H9 (cell line): ENCODE results near the gene NRXN2. TPM values are rescaled to one million over a fixed set of nuclear protein-coding genes. Genes with fewer than 3 reads are reported as not detected.
A peak's percentile ranks its signal among the peaks of the same experiment; 100 is the strongest.

Experiments
- DNase-seq: peaks from one replicate; pipeline ENCODE4 v3.0.0-alpha.2; 2017
- H2AFZ ChIP-seq: one replicate; pipeline ENCODE4 v1.6.1; 2013; ENCODE audit warnings: mild to moderate bottlenecking, low read length, control low read depth, moderate library complexity
- H2AK5ac ChIP-seq: 2 replicates; pipeline ENCODE4 v1.6.1; 2013; ENCODE audit warnings: low read length, control low read depth, mixed read lengths; ENCODE audit not compliant: insufficient read length
- H2BK120ac ChIP-seq: one replicate; pipeline ENCODE4 v1.6.1; 2013; ENCODE audit warnings: low read depth, mild to moderate bottlenecking, low read length, control low read depth, inconsistent platforms; ENCODE audit not compliant: poor library complexity, severe bottlenecking
- H2BK12ac ChIP-seq: 2 replicates; pipeline ENCODE4 v1.6.1; 2013; ENCODE audit warnings: low read length, control low read depth, mixed read lengths, low read depth; ENCODE audit not compliant: insufficient read length
- H2BK15ac ChIP-seq: 2 replicates; pipeline ENCODE4 v1.6.1; 2013; ENCODE audit warnings: low read depth, low read length, control low read depth
- H2BK20ac ChIP-seq: one replicate; pipeline ENCODE4 v1.6.1; 2013; ENCODE audit warnings: low read depth, mild to moderate bottlenecking, low read length, control low read depth, inconsistent platforms; ENCODE audit not compliant: poor library complexity, severe bottlenecking
- H2BK5ac ChIP-seq: 2 replicates; pipeline ENCODE4 v1.6.1; 2013; ENCODE audit warnings: low read length, control low read depth, mixed read lengths; ENCODE audit not compliant: insufficient read length
- H3K14ac ChIP-seq: 2 replicates; pipeline ENCODE4 v1.6.1; 2013; ENCODE audit warnings: low read length, control low read depth; ENCODE audit not compliant: insufficient read depth
- H3K18ac ChIP-seq: 2 replicates; pipeline ENCODE4 v1.6.1; 2013; ENCODE audit warnings: low read depth, mild to moderate bottlenecking, mixed read lengths, low read length, control low read depth; ENCODE audit not compliant: insufficient read length
- H3K23ac ChIP-seq: 2 replicates; pipeline ENCODE4 v1.6.1; 2013; ENCODE audit warnings: low read length, control low read depth, mixed read lengths, low read depth; ENCODE audit not compliant: insufficient read length
- H3K23me2 ChIP-seq: 2 replicates; pipeline ENCODE4 v1.6.1; 2013; ENCODE audit warnings: low read depth, mild to moderate bottlenecking, mixed read lengths, low read length, control low read depth; ENCODE audit not compliant: insufficient read length, poor library complexity, severe bottlenecking
- H3K27ac ChIP-seq: 2 replicates; pipeline ENCODE4 v1.5.1; 2013; ENCODE audit warnings: low read length, control low read depth, mixed read lengths, low read depth; ENCODE audit not compliant: insufficient read length
- H3K27me3 ChIP-seq: 2 replicates; pipeline ENCODE4 v1.6.1; 2013; ENCODE audit warnings: low read length, control low read depth, inconsistent platforms; ENCODE audit not compliant: insufficient read depth
- H3K4ac ChIP-seq: 2 replicates; pipeline ENCODE4 v1.6.1; 2013; ENCODE audit warnings: low read depth, mild to moderate bottlenecking, control low read depth, inconsistent platforms, low read length, moderate library complexity
- H3K4me1 ChIP-seq: 2 replicates; pipeline ENCODE4 v1.6.1; 2013; ENCODE audit warnings: low read length, control low read depth, inconsistent platforms; ENCODE audit not compliant: insufficient read depth
- H3K4me2 ChIP-seq: 2 replicates; pipeline ENCODE4 v1.6.1; 2013; ENCODE audit warnings: low read length, control low read depth, mixed read lengths; ENCODE audit not compliant: insufficient read length, insufficient read depth
- H3K56ac ChIP-seq: 2 replicates; pipeline ENCODE4 v1.6.1; 2013; ENCODE audit warnings: low read depth, mild to moderate bottlenecking, mixed read lengths, low read length, control low read depth; ENCODE audit not compliant: insufficient read length
- H3K79me1 ChIP-seq: 2 replicates; pipeline ENCODE4 v1.6.1; 2013; ENCODE audit warnings: low read depth, mild to moderate bottlenecking, moderate library complexity, low read length, control low read depth, inconsistent platforms; ENCODE audit not compliant: insufficient read depth, poor library complexity, severe bottlenecking
- H3K79me2 ChIP-seq: 2 replicates; pipeline ENCODE4 v1.6.1; 2013; ENCODE audit warnings: low read length, control low read depth, inconsistent platforms; ENCODE audit not compliant: insufficient read depth
- H3K9ac ChIP-seq: 2 replicates; pipeline ENCODE4 v1.6.1; 2013; ENCODE audit warnings: low read length, control low read depth, mixed read lengths; ENCODE audit not compliant: insufficient read length; ENCODE audit errors: extremely low read depth
- H3K9me3 ChIP-seq: one replicate; pipeline ENCODE4 v1.6.1; 2013; ENCODE audit warnings: low read depth, low read length, inconsistent platforms; ENCODE audit not compliant: control insufficient read depth
- H3T11ph ChIP-seq: one replicate; pipeline ENCODE4 v1.6.1; 2013; ENCODE audit warnings: mild to moderate bottlenecking, low read length, control low read depth, inconsistent platforms
- H4K20me1 ChIP-seq: one replicate; pipeline ENCODE4 v1.6.1; 2013; ENCODE audit not compliant: control insufficient read depth, insufficient read length, insufficient read depth
- H4K5ac ChIP-seq: 2 replicates; pipeline ENCODE4 v1.6.1; 2013; ENCODE audit warnings: low read depth, mild to moderate bottlenecking, mixed read lengths, low read length, control low read depth; ENCODE audit not compliant: insufficient read length
- H4K8ac ChIP-seq: replicated peaks from 2 replicates; pipeline ENCODE4 v1.6.1; 2013; ENCODE audit warnings: low read length, control low read depth, mixed read lengths, low read depth; ENCODE audit not compliant: insufficient read length
- H4K91ac ChIP-seq: 2 replicates; pipeline ENCODE4 v1.6.1; 2013; ENCODE audit warnings: low read depth, mild to moderate bottlenecking, moderate library complexity, mixed read lengths, low read length, control low read depth; ENCODE audit not compliant: insufficient read length
- H3K27ac Mint-ChIP-seq, 3 experiments: 2 replicates in 2 of 3; 3 replicates in 1 of 3; pipeline ENCODE4 v1.8.0; 2020 to 2021; ENCODE audit warnings: mixed read lengths in 3 of 3, mild to moderate bottlenecking in 1 of 3, moderate library complexity in 1 of 3
- H3K27me3 Mint-ChIP-seq: 2 replicates; pipeline ENCODE4 v1.8.0; 2021; ENCODE audit warnings: low read depth, mild to moderate bottlenecking, moderate library complexity, mixed read lengths
- H3K36me3 Mint-ChIP-seq, 3 experiments: 2 replicates in 2 of 3; 3 replicates in 1 of 3; pipeline ENCODE4 v1.8.0; 2020 to 2021; ENCODE audit warnings: low read depth in 3 of 3, mixed read lengths in 3 of 3; ENCODE audit not compliant: insufficient read depth in 1 of 3
- H3K4me1 Mint-ChIP-seq, 2 experiments: 2 replicates each; pipeline ENCODE4 v1.8.0; 2020; ENCODE audit warnings: mixed read lengths in 2 of 2
- H3K4me3 Mint-ChIP-seq, 2 experiments: 2 replicates in 1 of 2; 3 replicates in 1 of 2; pipeline ENCODE4 v1.8.0; 2020 to 2021; ENCODE audit warnings: mild to moderate bottlenecking in 2 of 2, mixed read lengths in 2 of 2, moderate library complexity in 1 of 2
- H3K9me3 Mint-ChIP-seq, 2 experiments: 2 replicates in 1 of 2; 3 replicates in 1 of 2; pipeline ENCODE4 v1.8.0; 2020; ENCODE audit warnings: mild to moderate bottlenecking in 2 of 2, mixed read lengths in 2 of 2, moderate library complexity in 1 of 2
- CTCF ChIP-seq: fragments of 200-600 bp; sonication (generic); conservative IDR thresholded peaks from 3 replicates; pipeline ENCODE4 v1.8.0; 2021; ENCODE audit warnings: antibody characterized with exemption, mild to moderate bottlenecking
- WGBS: extraction: QIAGEN DNeasy Blood & Tissue Kit; methylation state at CpG from one replicate; pipeline ENCODE4 v1.1.7; 2013; ENCODE audit warnings: missing lambda C conversion rate, low lambda C conversion rate, mixed read lengths; ENCODE audit not compliant: insufficient read length; ENCODE audit errors: extremely low coverage; 5-methylcytosine and 5-hydroxymethylcytosine counted together
- total RNA-seq: library from RNA; stranded (reverse); gene quantifications from 2 replicates; pipeline ENCODE4 v1.2.1, GENCODE V29; 2021

NRXN2 gene
- total RNA-seq, 1 experiment from 2014 or later: 3.9 TPM

GRCh38 chr11:64571410-64572091 is 151.4 kb downstream of the NRXN2 start:
- H3K23me2 ChIP-seq: peaks cover 4% of the 10 kb centered on the region
- no peak overlapping the region for H3K4me3 Mint-ChIP-seq
- WGBS: no CpG with 5 or more reads among the region's 22 CpGs

More at GRCh38 chr11:64571410-64572091, 151.4 kb downstream of the NRXN2 start:
- H2AFZ ChIP-seq: no peak overlapping the region
- H3K27me3 ChIP-seq: no peaks in the 10 kb centered on the region
- no peaks in the 10 kb centered on the region for H3K9me3 ChIP-seq
- H3K79me1 ChIP-seq: no peaks in the 10 kb centered on the region
- H3K9ac ChIP-seq: no peak overlapping the region
- TF ChIP-seq CTCF: no peak
- H3K56ac ChIP-seq: no peak overlapping the region
- H3K27ac ChIP-seq: no peak overlapping the region
- no peak overlapping the region for H2BK12ac ChIP-seq
- no peak overlapping the region for H2BK120ac ChIP-seq
- H3K14ac ChIP-seq: no peak overlapping the region
- H3K23ac ChIP-seq: no peak overlapping the region
- H2AK5ac ChIP-seq: no peak overlapping the region
- Mint-ChIP-seq H3K36me3 (no peaks in the 10 kb centered on the region), H3K27me3 (peaks cover 20% of the 10 kb centered on the region), H3K9me3 (no peaks in the 10 kb centered on the region), H3K27ac (peak overlapping the region; percentile 18 to 59 (median 39); a peak in 3 of 7 replicates), H3K4me1 (peaks cover 14 to 24% of the 10 kb centered on the region in 2 experiments)
- no peak overlapping the region for H4K8ac ChIP-seq
- peak; percentile 18 for DNase-seq
- no peaks in the 10 kb centered on the region for H4K20me1 ChIP-seq
- no peak overlapping the region for H2BK15ac ChIP-seq
- H4K5ac ChIP-seq: no peak overlapping the region
- no peaks in the 10 kb centered on the region for H3K4me1 ChIP-seq
- no peak overlapping the region for H4K91ac ChIP-seq
- H3T11ph ChIP-seq: no peak overlapping the region
- no peak overlapping the region for H3K4ac ChIP-seq
- H3K4me2 ChIP-seq: no peak overlapping the region
- H2BK20ac ChIP-seq: no peak overlapping the region
- H3K79me2 ChIP-seq: no peaks in the 10 kb centered on the region
- H2BK5ac ChIP-seq: no peak overlapping the region
- H3K18ac ChIP-seq: no peak overlapping the region
